HG02973 (cell line): ENCODE results near the gene FUOM.
A peak's percentile ranks its signal among the peaks of the same experiment; 100 is the strongest.
"Not testable (repeated sequence)": the region's sequence is repeated elsewhere in the genome, so short reads cannot be mapped to it uniquely, and the experiment has no call there.

ENCODE experiments used
- ATAC-seq: cut with Tn5 transposase; IDR thresholded peaks from one replicate; pipeline ENCODE4 v1.9.1; 2021; ENCODE audit warnings: moderate library complexity; ENCODE audit not compliant: unreplicated experiment

Gene FUOM

GRCh38 chr10:133335246-133336117, 22.3 kb downstream of the FUOM start:
- ATAC-seq: no peak

DNA sequence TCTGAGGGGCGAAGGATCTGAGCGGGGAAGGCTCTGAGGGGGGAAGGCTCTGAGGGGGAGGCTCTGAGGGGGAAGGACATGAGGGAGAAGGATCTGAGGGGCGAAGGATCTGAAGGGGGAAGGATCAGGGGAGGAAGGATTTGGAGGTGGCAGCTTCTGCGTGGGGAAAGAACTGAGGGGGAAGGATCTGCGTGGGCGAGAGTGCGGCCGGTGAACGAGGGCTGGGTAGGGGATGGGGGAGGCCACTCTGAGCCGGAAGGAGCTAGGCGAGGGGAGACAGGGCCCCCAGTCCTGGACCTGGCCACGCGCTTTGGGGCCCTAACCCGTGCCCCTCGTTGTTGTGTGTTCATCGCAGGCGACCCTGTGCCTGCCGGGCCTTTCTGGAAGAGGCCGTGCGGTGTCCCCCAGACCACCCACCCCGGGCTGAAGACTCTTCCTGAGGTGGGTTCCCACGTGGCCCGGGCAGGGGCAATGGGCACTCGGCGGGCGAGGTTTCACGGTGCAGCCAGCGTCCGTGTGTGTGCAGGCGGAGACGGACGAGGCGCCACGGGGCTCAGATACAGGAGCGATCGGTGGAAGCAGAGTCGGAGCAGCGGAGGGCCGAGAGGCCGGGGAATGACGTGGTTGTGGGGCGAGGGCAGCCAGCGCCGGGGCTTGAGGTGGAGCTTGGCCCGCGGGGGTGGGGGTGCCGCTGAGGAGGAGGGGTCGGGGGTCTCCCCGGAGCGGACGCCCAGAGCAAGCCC, 23.1 kb downstream of the FUOM start:
- ATAC-seq: no peak

- ATAC-seq: no peak
These were observed 24.7 kb downstream of the FUOM start for GRCh38 chr10:133332936-133333699.

DNA sequence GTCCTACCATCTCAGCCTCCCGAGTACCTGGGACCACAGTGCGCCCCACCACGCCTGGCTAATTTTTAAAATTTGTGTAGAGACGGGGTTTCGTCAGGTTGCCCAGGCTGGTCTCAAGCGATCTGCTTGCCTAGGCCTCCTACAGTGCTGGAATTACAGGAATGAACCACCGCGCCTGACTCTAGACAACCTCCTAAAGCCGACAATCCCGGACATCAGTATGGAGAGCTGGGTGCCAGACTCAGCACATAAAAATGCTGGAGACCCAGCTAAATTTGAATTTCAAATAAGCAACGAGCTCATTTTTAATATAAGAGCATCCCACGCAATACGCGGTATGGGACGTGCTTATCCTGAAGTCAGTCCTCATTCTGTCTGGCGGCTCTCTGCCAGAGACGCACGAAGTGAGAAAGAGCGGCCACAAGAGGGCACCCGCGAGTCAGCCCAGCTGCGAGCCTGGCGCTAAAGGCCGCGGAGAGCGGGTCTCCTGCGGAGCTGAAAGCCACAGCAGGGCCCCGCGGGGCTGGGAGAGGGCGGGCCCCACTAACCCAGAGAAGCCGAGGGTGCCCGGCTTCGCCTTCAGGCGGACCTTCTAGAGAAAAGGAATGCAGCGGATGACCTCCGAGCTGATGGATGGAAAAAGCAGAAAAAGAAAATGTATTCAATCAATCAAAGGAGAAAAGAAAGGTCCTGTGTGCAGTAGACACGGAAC, 28.2 kb downstream of the FUOM start:
- ATAC-seq: no peak

DNA sequence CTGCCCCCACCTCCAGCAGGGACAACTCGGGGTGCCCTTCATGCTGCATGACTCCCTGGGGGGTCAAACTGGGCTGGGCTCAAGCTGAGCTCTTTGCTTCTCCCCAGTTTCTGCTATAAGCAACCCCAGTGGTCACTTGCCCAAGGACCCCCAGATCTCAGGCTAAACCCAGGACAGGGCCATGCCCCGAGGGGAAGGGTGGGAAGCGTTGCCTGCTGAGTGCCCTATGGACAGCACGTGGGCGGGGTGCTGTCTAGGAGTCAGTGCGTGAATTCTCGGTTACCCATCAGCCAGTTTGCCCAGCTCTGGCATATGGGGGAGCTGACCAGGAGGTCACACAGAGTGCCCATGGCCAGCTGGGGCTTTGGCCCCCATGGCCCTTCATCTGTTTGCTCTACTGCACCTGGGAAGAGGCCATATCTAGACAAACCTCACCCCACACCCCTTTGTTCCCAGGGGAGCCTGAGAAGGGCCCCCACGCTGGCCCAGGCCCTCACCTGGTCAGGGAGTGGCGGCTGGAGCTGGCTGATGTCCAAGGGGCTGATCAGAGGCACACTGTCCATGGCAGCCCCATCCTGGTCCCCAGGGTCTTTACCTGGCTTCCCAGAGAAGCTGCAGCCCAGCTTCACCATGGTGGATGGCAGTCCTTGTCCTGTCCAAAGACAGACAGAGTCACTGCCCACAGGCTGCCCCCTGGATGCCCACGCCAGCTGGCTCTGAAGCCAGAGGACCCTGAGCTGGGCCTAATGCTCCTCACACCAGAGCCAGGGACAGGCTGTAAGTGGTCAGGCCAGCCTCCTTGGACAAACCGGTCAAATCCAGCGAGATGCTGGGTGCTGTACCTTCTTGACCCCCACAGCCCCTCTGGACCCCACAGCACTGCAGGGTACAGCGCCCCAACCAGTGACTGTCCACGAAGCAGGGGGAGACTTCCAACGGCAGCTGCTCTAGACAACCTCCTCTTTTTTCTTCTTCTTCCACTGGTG, 29.2 kb downstream of the FUOM start:
- no peak for ATAC-seq

- ATAC-seq: no peak
These were observed 30.0 kb downstream of the FUOM start for GRCh38 chr10:133327651-133328357.

DNA sequence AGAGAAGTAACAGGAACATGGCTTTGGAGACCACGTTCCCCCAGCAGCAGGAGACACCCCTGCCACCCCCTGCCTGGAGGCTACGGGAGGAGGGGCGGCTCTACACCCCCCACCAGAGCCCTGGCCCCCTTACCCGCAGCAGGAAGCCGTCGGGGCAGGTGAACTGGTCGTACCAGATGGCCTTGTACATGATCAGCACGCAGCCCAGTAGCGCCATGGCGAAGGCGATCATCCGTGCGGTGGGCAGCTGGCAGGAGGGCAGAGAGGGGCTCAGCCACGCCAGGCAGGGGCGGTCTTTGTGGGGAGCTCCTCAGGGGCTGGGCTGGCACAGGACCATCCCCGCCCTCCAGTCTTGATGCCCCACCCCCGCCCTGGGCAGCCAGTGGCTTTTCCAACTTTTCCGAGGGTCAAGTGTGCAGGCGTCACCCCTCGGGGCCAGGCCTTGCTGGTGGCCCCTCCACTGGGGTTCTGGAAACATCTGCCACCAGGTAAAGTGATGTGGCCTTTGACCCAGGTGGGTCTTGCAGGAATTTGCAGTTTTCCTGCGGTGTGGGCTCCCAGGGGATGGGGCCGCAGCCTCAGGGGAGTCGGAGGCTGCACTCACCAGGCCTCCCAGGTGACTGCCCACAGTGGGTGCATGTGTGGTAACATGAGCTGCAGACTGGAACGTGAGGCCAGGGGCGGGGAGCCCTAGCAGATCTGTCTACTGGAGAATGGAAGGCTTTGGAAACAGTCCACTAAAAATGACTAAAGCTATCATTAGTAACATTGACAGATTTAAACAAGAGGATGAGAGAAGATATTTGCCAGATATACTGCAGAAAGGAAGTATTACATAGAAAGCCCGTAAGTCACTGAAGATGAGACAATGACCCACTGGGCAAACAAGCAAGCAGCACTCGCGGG, 30.8 kb downstream of the FUOM start:
- ATAC-seq: no peak

DNA sequence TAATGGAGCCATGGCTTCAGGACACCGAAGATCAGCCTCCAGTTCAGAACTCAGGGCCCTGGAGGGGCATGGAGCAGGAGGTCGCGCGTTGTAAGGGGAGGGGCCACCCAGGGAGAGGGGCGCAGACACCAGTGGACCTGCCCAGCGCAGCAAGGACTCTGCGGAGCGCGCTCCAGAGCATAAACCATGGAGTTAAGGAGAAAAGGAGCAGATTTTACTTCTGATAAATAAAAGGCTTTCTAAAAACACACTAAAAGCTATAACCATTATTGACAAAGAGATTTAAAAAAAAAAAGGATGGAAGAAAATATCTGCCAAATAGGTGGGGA, 31.6 kb downstream of the FUOM start:
- no peak for ATAC-seq

GRCh38 chr10:133325440-133326222, 32.2 kb downstream of the FUOM start:
- no peak for ATAC-seq

DNA sequence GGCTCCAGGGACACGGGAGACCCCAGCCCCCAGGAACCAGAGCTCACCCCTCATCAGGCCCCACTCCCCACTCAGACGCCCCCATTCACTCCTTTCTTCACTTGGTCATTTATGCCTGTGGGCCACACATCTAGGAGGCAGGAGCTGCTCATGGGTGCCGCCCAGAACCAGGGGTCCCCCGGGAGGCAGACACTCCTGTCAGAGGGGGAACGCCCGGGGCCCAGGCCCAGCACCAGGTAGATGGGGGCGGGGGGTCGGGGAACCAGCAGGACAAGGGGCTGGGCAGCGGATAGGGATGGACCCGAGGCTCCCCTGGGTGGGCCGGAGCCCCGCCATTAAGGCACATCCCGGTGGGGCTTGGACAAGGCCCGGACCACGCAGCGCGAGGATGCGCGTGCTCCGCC, 33.0 kb downstream of the FUOM start:
- ATAC-seq: no peak

DNA sequence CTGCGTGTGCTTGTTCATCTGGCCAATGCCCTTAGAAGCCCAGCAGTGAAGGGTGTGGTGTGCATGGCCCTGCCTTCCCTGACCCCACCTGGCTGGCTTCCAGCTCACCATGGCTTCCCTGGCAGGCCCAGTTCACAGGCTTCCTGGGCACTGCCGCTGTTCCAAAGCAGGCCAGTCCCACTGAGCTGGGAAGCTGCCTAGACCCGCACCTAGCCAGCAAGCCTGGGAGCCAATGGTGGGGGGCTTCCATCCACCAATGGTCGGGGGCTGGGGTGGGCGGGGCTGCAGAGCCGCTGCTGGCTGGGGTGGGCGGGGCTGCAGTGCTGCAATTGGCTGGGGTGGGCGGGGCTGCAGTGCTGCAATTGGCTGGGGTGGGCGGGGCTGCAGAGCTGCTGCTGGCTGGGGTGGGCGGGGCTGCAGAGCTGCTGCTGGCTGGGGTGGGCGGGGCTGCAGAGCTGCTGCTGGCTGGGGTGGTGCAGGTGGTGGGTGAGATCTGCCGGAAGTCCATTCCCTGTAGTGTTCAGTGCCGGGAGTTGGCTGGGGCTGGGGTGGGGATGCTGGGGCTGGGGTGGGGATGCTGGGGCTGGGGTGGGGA, 33.5 kb downstream of the FUOM start:
- ATAC-seq: no peak

GRCh38 chr10:133322064-133322709, 35.6 kb downstream of the FUOM start:
- ATAC-seq: not testable (repeated sequence)

- ATAC-seq: not testable (repeated sequence)
These were observed 36.9 kb downstream of the FUOM start for GRCh38 chr10:133320852-133321422.

DNA sequence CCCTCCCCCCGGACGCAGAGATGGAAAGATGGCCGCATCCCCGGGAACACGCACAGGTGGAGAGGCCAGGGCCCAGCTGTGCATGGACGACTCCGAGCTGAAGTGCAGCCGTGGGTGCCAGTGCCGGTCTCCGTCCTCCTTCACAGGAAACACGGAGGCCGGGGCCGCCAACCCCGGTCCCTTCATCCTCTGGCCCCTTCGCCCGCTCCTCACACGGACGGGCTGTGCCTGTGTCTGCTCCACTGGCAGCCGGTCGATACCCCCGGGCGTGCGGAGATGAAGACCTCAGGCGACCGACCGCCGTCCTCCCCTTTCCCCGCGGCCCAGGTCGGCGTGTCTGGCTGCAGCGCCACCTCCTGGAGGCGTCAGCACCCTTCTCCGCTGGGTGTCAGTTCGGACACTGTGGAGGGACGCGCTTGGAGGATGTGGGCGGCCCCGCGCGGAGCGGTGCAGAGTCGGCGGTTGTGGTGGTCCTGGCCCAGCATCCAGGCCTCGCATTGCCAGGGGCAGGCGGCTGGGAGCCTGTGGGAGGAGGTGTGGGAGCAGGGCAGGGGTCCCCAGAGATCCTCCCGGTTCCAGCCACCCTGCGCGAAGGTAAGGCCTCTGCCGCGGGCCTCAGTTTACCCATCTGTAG, 39.2 kb downstream of the FUOM start:
- peak; percentile 73 for ATAC-seq

GRCh38 chr10:133316732-133317131, 41.1 kb downstream of the FUOM start:
- no peak for ATAC-seq

DNA sequence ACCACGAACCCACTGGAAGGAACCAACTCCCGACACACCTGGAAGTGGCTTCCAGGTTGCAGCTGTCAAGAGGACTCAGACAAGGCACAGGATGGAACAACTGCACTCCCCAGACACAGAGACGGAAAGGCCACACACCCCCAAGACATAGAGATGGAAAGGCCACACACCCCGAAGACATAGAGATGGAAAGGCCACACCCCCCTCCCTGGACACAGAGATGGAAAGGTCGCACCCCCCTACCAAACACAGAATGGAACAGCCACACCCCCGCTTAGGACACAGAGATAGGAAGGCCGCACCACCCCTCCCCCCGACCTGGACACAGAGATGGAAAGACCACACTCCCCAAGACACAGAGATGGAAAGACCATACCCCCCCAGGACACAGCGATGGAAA, 41.6 kb downstream of the FUOM start:
- no peak for ATAC-seq
